Epithelial cell of alveolus of lung (primary cell): ENCODE measurements around the gene KRTAP1-3. TPM values are rescaled to one million over a fixed set of nuclear protein-coding genes. Genes with fewer than 3 reads are reported as not detected.

Experiments used
- total RNA-seq: library from RNA; depleted of rRNA; stranded (reverse); fragments of >200 nt; gene quantifications from 2 replicates; pipeline ENCODE4 v1.2.1, GENCODE V29; 2015

The KRTAP1-3 gene, protein sequence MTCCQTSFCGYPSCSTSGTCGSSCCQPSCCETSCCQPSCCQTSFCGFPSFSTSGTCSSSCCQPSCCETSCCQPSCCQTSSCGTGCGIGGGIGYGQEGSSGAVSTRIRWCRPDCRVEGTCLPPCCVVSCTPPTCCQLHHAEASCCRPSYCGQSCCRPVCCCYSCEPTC
- total RNA-seq: not detected in 2 replicates

GRCh38 chr17:41034346-41034935 is at the start of gene KRTAP1-3:
Gene KRTAP1-3 (minus strand): TSS chr17:41034874. CDS start chr17:41034821, 53 bp downstream.

GRCh38 chr17:41084100-41084856 is 49.6 kb upstream of the KRTAP1-3 start, which contains the start of gene KRTAP4-7:
Gene KRTAP4-7 (plus strand): TSS chr17:41084150. CDS start chr17:41084207, 57 bp downstream.

DNA sequence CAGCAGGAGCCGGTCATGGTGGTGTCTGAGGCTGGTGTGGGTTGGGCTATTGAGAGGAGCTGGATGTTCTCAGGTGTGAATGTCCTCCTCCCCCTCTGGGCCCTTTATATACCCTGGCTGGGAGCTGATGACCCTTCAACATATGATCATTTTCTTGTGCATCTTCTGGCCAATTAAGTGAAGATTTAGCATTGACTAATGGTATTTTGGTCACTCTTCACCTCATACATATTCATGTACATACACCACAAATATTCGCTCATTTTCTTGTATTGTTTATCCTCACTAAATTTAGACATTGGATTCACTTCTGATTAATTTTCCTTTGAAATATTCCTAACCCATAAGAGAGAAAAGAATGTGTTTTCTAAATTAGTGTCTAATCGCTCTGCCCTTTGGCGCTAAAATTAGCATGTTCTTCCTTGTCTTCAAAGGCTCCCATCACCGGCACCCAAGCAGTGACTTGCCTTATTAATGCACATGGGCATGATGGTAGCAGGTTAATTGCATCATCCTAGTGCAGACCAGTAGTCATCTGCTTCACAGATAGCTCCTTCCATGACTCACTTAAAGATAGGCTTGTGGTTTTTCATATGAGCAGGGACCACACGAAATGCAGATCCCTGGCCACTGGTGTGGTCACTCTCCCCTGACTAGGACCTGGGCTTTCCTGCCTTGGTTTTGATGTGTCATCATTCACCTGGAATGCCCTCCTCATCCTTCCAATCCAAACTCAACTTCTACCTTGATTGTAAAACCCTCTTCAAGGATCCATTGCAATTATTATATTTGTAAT is 31.4 kb upstream of the KRTAP1-3 start, which contains the start of gene KRTAP2-4:
TSS of gene KRTAP2-4 (minus strand) at position 51 of the 796 bp plus-strand sequence. CDS start at position 17, 34 bp downstream.

DNA sequence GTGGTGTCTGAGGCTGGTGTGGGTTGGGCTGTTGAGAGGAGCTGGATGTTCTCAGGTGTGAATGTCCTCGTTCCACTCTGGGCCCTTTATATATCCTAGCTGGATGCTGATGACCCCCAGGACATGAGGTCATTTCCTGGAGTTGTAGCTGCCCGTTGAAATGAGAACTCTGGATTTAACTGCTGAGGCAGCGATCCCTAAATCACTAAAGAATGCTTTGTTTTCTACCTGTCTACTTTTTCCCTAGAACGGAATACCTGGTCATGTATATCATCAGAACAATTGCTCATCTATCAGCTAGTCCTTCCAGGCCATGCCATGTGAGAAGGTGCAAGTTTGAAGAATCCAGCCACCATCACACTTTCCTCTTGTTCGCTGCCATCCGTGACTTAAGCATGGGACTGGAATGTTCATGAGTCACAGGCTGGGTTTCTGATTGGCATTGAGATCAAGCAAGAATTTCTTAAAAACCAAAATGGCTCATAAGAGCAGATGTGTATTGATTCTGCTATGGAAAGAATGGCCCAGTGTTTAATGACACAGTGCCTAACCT is 25.5 kb upstream of the KRTAP1-3 start, which contains the start of gene KRTAP2-3:
TSS of gene KRTAP2-3 (minus strand) at position 63 of the 553 bp plus-strand sequence. CDS start 64 bp downstream, outside the sequence.

GRCh38 chr17:41055130-41055529 is 20.5 kb upstream of the KRTAP1-3 start, which contains the start of gene KRTAP2-2:
Gene KRTAP2-2 (minus strand): TSS chr17:41055230. CDS start chr17:41055211, 19 bp downstream.

DNA sequence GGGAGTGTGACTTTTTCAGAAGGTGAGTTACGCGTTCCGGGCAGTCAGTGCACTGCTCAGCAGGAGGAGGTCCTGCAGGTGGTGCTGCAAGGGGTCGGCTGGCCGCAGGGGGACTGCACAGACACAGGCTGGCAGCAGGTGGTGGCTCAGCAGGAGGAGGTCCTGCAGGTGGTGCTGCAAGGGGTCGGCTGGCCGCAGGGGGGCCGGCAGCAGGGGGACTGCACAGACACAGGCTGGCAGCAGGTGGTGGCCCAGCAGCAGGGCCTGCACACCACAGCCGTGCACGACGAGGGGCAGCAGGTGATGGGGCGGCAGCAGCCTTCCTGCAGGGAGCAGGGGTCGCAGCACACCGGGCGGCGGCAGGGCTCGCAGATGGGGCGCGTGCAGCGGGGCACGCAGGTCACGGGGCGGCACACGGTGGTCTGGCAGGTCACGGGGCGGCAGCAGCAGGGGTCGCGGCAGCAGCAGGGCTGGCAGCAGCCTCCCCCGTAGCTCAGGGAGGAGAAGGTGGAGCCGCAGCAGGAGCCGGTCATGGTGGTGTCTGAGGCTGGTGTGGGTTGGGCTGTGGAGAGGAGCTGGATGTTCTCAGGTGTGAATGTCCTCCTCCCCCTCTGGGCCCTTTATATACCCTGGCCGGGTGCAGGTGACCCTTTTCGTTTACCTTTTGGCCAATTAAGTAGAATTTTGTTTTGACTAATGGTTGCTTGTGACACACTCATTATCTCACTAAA is 12.2 kb upstream of the KRTAP1-3 start, which contains the start of gene KRTAP2-1:
TSS of gene KRTAP2-1 (minus strand) at position 582 of the 731 bp plus-strand sequence. CDS start at position 533, 49 bp downstream.

DNA sequence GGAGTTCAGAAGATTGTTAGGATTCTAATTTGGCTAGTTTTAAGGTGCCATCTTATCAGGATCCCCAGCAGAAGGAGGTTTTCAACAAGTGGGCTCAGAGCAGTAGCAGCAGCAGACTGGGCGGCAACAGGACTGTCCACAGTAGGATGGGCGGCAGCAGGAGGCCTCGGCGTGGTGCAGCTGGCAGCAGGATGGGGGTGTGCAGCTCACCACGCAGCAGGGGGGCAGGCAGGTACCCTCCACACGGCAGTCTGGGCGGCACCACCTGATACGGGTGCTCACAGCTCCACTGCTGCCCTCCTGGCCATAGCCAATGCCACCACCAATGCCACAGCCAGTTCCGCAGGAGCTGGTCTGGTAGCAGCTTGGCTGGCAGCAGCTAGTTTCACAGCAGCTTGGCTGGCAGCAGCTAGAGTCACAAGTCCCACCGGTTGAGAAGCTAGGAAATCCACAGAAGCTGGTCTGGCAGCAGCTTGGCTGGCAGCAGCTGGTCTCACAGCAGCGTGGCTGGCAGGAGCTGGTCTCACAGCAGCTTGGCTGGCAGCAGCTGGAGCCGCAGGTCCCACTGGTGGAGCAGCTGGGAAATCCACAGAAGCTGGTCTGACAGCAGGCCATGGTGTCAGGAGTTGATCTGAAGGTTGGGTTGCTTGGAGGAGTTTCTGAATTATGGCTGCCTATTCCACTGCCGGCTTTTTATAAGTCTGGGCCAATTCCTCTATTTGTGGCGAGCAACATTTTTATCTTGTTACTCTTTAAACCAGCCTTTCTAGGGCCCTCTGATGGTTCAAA is 6.3 kb upstream of the KRTAP1-3 start, which contains the start of gene KRTAP1-1:
TSS of gene KRTAP1-1 (minus strand) at position 668 of the 789 bp plus-strand sequence. CDS start at position 615, 53 bp downstream.

GRCh38 chr17:41029633-41030245 is 4.9 kb downstream of the KRTAP1-3 start, which contains the start of gene KRTAP1-4:
Gene KRTAP1-4 (minus strand): TSS chr17:41030195. CDS start chr17:41030078, 117 bp downstream.

DNA sequence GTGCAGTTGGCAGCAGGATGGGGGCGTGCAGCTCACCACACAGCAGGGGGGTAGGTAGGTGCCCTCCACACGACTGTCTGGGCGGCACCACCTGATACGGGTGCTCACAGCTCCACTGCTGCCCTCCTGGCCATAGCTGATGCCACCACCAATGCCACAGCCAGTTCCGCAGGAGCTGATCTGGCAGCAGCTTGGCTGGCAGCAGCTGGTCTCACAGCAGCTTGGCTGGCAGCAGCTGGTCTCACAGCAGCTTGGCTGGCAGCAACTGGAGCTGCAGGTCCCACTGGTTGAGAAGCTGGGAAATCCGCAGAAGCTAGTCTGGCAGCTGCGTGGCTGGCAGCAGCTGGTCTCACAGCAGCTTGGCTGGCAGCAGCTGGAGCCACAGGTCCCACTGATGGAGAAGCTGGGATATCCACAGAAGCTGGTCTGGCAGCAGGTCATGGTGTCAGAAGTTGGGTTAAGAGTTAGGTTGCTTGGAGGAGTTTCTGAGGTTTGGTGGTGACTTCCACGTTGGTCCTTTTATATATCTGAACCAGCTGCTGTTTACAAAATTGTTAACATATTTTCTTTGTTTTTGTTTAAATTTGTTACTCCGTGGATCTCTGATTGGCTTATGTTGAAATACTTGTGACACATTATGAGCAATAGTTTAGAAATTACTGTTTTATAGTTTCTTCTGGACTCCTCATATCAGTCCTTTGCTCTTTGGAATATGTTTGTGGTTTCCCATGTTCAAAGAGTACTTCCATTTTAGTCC is 7.8 kb downstream of the KRTAP1-3 start, which contains the start of gene KRTAP1-5:
TSS of gene KRTAP1-5 (minus strand) at position 494 of the 757 bp plus-strand sequence. CDS start at position 441, 53 bp downstream.

GRCh38 chr17:41008811-41009210 is 25.9 kb downstream of the KRTAP1-3 start, which contains the start of gene KRTAP3-1:
Gene KRTAP3-1 (minus strand): TSS chr17:41009128. CDS start chr17:41009074, 54 bp downstream.

GRCh38 chr17:40999563-40999962 is 35.1 kb downstream of the KRTAP1-3 start, which contains the start of gene KRTAP3-2:
Gene KRTAP3-2 (minus strand): TSS chr17:40999906. CDS start chr17:40999853, 53 bp downstream.

DNA sequence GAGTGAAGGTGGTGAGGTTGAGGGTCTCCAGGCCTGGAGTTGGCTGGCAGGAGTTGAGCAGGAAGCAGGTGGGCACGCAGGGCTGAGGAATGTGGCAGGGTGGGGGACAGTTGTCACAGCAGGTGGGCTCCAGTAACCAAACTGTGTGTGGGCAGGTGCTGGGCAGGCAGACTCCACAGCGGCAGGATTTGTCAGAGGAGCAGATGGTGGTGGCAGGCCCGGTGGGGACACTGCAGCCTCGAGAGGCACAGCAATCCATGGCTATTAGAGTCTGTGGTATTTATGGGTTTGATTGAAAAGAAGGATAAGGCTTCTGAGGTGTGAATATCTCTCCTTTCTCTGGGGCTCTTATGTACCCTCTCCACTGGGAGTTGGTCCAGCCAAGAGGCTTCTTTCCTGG is 40.8 kb downstream of the KRTAP1-3 start, which contains the start of gene KRTAP3-3:
TSS of gene KRTAP3-3 (minus strand) at position 326 of the 400 bp plus-strand sequence. CDS start at position 259, 67 bp downstream.

DNA sequence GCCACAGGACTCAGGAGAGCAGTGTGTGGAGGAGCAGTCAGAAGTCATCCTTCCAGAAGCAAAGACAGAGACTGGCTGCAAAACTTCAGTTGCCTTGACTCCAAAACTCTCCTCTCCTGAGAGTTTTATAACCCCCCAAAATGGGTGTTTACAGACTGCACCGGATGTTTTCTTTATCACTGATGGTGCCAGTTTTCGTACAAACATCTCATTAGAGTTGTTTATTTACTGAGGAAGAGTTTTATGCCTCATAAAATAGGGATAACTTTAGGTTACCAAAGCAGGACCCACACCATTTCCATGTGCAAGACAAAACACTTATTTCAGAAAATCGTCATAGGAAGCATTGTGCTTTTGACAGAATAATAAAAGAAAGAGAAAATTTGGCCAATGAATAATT is 50.4 kb downstream of the KRTAP1-3 start, which contains the start of gene KRT40:
TSS of gene KRT40 (minus strand) at position 101 of the 400 bp plus-strand sequence. CDS start at position 48, 53 bp downstream.

Other genes starting within 250 kb of the KRTAP1-3 start
- not detected in 2 replicates for gene KRT28, start 234.9 kb downstream of the KRTAP1-3 start, total RNA-seq
- gene KRT10, start 212.3 kb downstream of the KRTAP1-3 start, total RNA-seq: 24.4 and 33.1 TPM in 2 replicates
- gene KRT12, start 167.7 kb downstream of the KRTAP1-3 start, total RNA-seq: not detected in 2 replicates
- not detected in 2 replicates for gene KRT20, start 149.6 kb downstream of the KRTAP1-3 start, total RNA-seq
- gene KRT23, start 97.2 kb downstream of the KRTAP1-3 start, total RNA-seq: under 0.01 TPM in 1 of 2 replicates, not detected in the other
- gene KRT39, start 67.9 kb downstream of the KRTAP1-3 start, total RNA-seq: 0.52 TPM in 1 of 2 replicates, not detected in the other
- not detected in 2 replicates for gene KRT40, start 50.5 kb downstream of the KRTAP1-3 start, total RNA-seq
- not detected in 2 replicates for gene KRTAP3-3, start 40.7 kb downstream of the KRTAP1-3 start, total RNA-seq
- not detected in 2 replicates for gene KRTAP3-2, start 35.0 kb downstream of the KRTAP1-3 start, total RNA-seq
- not detected in 2 replicates for gene KRTAP3-1, start 25.7 kb downstream of the KRTAP1-3 start, total RNA-seq
- gene KRTAP1-5, start 7.7 kb downstream of the KRTAP1-3 start, total RNA-seq: 10.1 TPM in 1 of 2 replicates, not detected in the other
- gene KRTAP1-4, start 4.7 kb downstream of the KRTAP1-3 start, total RNA-seq: not detected in 2 replicates
- not detected in 2 replicates for gene KRTAP1-1, start 6.6 kb upstream of the KRTAP1-3 start, total RNA-seq
- gene KRTAP2-1, start 12.4 kb upstream of the KRTAP1-3 start, total RNA-seq: not detected in 2 replicates
- not detected in 2 replicates for gene KRTAP2-2, start 20.4 kb upstream of the KRTAP1-3 start, total RNA-seq
- gene KRTAP2-3, start 25.2 kb upstream of the KRTAP1-3 start, total RNA-seq: 1.9 TPM in 1 of 2 replicates, not detected in the other
- gene KRTAP2-4, start 31.0 kb upstream of the KRTAP1-3 start, total RNA-seq: not detected in 2 replicates
- gene KRTAP4-7, start 49.3 kb upstream of the KRTAP1-3 start, total RNA-seq: not detected in 2 replicates
- gene KRTAP4-8, start 63.3 kb upstream of the KRTAP1-3 start, total RNA-seq: not detected in 2 replicates
- gene KRTAP4-16, start 67.3 kb upstream of the KRTAP1-3 start, total RNA-seq: not detected in 2 replicates
- not detected in 2 replicates for gene KRTAP4-9, start 70.5 kb upstream of the KRTAP1-3 start, total RNA-seq
- not detected in 2 replicates for gene KRTAP4-11, start 83.5 kb upstream of the KRTAP1-3 start, total RNA-seq
- not detected in 2 replicates for gene KRTAP4-12, start 89.3 kb upstream of the KRTAP1-3 start, total RNA-seq
- gene KRTAP4-6, start 105.7 kb upstream of the KRTAP1-3 start, total RNA-seq: not detected in 2 replicates
- not detected in 2 replicates for gene KRTAP4-5, start 115.0 kb upstream of the KRTAP1-3 start, total RNA-seq
- gene KRTAP4-4, start 125.9 kb upstream of the KRTAP1-3 start, total RNA-seq: not detected in 2 replicates
- gene KRTAP4-3, start 133.3 kb upstream of the KRTAP1-3 start, total RNA-seq: not detected in 2 replicates
- gene KRTAP4-2, start 143.3 kb upstream of the KRTAP1-3 start, total RNA-seq: not detected in 2 replicates
- 0.13 TPM in 1 of 2 replicates, not detected in the other for gene KRTAP4-1, start 150.0 kb upstream of the KRTAP1-3 start, total RNA-seq
- gene KRTAP9-1, start 155.0 kb upstream of the KRTAP1-3 start, total RNA-seq: not detected in 2 replicates
- not detected in 2 replicates for gene KRTAP9-2, start 191.8 kb upstream of the KRTAP1-3 start, total RNA-seq
- not detected in 2 replicates for gene KRTAP9-3, start 197.6 kb upstream of the KRTAP1-3 start, total RNA-seq
- gene KRTAP9-8, start 203.1 kb upstream of the KRTAP1-3 start, total RNA-seq: not detected in 2 replicates
- not detected in 2 replicates for gene KRTAP9-4, start 214.8 kb upstream of the KRTAP1-3 start, total RNA-seq
- gene KRTAP9-9, start 220.5 kb upstream of the KRTAP1-3 start, total RNA-seq: not detected in 2 replicates
- gene KRTAP9-6, start 230.5 kb upstream of the KRTAP1-3 start, total RNA-seq: not detected in 2 replicates
- gene KRTAP9-7, start 240.8 kb upstream of the KRTAP1-3 start, total RNA-seq: not detected in 2 replicates